IPS-18a (cell line): ENCODE measurements around the gene COL7A1.
A peak's percentile ranks its signal among the peaks of the same experiment; 100 is the strongest.

Experiments used
- H3K27ac ChIP-seq: one replicate; pipeline ENCODE4 v1.5.1; 2013; ENCODE audit warnings: low read length
- H3K27me3 ChIP-seq: one replicate; pipeline ENCODE4 v1.6.1; 2013; ENCODE audit warnings: mild to moderate bottlenecking, low read length; ENCODE audit not compliant: control insufficient read depth, insufficient read depth
- H3K36me3 ChIP-seq: one replicate; pipeline ENCODE4 v1.6.1; 2013; ENCODE audit warnings: low read depth, low read length; ENCODE audit not compliant: control insufficient read depth
- H3K4me1 ChIP-seq: one replicate; pipeline ENCODE4 v1.6.1; 2013; ENCODE audit warnings: low read depth, low read length; ENCODE audit not compliant: control insufficient read depth
- H3K4me3 ChIP-seq: one replicate; pipeline ENCODE4 v1.5.1; 2013; ENCODE audit warnings: low read length
- H3K9ac ChIP-seq: one replicate; pipeline ENCODE4 v1.6.1; 2013; ENCODE audit warnings: mild to moderate bottlenecking, low read length, moderate library complexity
- H3K9me3 ChIP-seq: one replicate; pipeline ENCODE4 v1.6.1; 2013; ENCODE audit warnings: low read depth, low read length; ENCODE audit not compliant: control insufficient read depth

The COL7A1 gene

DNA sequence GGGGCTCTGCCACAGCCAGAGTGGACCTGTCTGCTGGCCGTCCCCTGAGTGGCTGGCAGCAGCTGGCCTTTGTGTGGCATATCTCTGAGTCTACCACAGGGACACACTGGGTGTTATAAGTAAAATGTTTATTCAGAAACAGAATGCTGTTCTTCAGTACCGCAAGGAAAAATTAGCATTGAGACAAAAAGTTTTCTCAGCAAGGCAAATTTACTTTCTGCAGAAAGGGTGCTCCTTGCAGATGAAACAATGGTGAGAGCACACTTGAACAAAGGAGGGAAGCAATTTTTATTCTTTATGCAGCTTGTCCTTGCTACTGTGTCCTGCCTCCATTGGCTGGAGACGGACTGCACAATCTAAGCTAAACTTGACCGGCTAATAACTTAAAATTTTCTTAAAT, 22.4 kb upstream of the COL7A1 start:
- Histone ChIP-seq H3K36me3 (no peaks in the 10 kb centered on the region), H3K4me1 (no peaks in the 10 kb centered on the region), H3K27me3 (no peaks in the 10 kb centered on the region), H3K9me3 (peaks cover 7% of the 10 kb centered on the region), H3K9ac (no peak overlapping the region), H3K27ac (no peak overlapping the region), H3K4me3 (no peak overlapping the region)

DNA sequence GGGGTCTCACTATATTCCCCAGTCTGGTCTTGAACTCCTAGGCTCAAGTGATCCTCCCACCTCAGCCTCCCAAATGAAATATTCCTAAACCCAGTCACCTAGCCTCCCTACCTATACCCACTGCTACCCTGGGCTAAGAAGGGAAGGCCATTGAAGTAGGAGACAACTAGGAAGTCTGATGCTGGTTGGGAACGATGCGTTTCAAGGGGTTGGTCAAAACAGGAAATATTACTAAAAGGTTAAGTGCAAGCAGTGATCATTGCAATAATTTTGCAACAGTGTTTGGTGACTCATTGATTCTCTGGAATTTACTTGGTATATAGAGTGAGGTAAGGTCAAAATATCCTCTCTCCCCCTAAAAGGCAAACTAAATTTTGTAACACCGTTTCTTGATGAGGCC, 18.9 kb upstream of the COL7A1 start:
- H3K27ac ChIP-seq = no peak overlapping the region
- H3K9ac ChIP-seq = no peak overlapping the region
- H3K27me3 ChIP-seq = no peaks in the 10 kb centered on the region
- H3K36me3 ChIP-seq = no peaks in the 10 kb centered on the region
- no peaks in the 10 kb centered on the region for H3K4me1 ChIP-seq
- H3K4me3 ChIP-seq = no peak overlapping the region
- H3K9me3 ChIP-seq = peaks cover 7% of the 10 kb centered on the region

DNA sequence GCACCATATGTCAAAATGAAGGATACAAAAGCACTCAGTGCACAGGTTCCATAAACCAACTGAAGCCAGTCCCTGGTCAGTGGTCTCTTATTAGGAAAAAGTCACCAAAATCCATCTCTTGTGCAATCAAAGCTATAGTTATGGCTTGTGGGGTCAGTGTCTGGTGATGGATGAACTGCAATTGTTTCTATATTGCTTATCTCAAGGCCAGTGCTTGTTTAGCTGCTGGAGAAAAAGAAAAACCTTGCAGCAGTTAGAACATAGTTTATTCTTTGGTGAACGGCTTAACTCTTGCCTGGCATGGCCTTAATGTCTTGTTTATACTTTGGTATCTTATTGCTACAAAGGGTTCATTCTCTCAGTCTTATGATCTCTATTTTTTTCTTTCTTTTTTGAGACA, 17.2 kb upstream of the COL7A1 start:
- H3K9ac ChIP-seq = no peak overlapping the region
- no peaks in the 10 kb centered on the region for H3K27me3 ChIP-seq
- no peaks in the 10 kb centered on the region for H3K36me3 ChIP-seq
- H3K27ac ChIP-seq = no peak overlapping the region
- no peaks in the 10 kb centered on the region for H3K4me1 ChIP-seq
- peaks cover 5% of the 10 kb centered on the region for H3K9me3 ChIP-seq
- H3K4me3 ChIP-seq = no peak overlapping the region

DNA sequence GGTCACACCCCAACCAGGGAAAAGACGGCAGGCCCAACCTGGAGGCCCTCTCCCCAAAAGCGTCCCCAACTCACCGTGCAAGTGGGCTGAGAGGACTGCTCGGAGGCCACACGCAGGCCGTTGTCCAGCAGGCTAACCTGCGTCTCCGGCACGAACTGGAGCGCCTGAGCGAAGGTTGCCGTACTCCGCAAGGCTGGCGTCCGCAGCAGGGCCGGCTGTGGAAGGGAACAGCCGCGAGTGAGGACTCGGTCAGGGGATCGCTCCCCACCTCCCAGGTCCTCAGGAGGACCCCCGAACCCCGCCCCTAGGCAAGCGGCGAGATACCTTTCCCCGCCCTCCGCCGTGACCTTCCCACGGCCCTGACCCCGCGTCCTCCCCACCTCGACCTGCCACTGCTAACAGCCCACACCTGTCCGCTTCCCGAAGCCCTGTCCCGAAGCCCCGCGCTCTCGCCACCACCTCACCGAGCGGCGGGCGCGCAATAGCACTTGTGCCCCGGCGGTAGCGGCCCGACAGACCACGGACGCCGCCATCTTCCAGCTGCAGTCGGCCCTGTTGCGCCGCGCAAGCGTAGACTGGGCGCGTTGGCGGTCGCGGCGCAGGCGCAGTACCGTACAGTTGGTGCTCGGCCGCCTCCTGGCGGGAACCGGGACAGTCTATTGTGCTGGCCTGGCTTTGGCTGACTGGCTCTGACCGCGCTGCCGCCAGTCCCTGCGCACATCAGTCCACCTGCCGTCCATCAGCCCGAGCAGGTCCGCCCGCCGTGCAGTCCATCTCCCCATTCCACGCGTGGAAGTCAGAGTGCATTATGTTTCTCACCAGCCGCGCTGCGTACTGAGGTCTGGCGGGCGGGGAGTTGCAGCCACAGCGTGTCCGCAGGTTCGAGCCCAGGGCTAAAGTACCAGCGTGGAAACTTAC, 14.2 kb upstream of the COL7A1 start, which contains the start of gene UQCRC1:
TSS of gene UQCRC1 (minus strand) at position 559 of the 918 bp plus-strand sequence. CDS start at position 533, 26 bp downstream.
- H3K9me3 ChIP-seq = no peaks in the 10 kb centered on the region
- H3K27ac ChIP-seq = peak within 1 kb of the TSS; percentile 30
- peak within 1 kb of the TSS; percentile 88 for H3K9ac ChIP-seq
- H3K4me1 ChIP-seq = no peaks in the 10 kb centered on the region
- H3K4me3 ChIP-seq = peak within 1 kb of the TSS; percentile 92
- peaks cover 18% of the 10 kb centered on the region for H3K36me3 ChIP-seq
- no peaks in the 10 kb centered on the region for H3K27me3 ChIP-seq

DNA sequence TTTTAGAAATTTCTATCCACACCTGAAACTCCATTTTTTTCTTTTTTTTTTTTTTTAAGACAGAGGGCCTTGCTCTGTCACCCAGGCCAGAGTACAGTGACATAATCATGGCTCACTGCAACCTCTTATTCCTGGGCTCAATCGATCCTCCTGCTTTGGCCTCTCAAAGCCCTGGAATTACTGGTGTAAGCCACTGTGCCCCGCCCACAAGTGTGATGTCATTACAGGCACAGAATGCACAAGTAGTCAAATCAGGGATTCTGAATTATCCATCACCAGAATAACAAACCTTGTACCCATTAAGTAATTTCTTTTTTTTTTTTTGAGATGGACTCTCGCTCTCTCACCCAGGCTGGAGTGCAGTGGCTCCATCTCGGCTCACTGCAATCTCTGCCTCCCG, 12.4 kb upstream of the COL7A1 start:
- Histone ChIP-seq H3K27ac (no peak overlapping the region), H3K27me3 (no peaks in the 10 kb centered on the region), H3K9me3 (no peaks in the 10 kb centered on the region), H3K9ac (no peak overlapping the region), H3K4me1 (no peaks in the 10 kb centered on the region), H3K4me3 (no peak overlapping the region), H3K36me3 (peaks cover 36% of the 10 kb centered on the region)

DNA sequence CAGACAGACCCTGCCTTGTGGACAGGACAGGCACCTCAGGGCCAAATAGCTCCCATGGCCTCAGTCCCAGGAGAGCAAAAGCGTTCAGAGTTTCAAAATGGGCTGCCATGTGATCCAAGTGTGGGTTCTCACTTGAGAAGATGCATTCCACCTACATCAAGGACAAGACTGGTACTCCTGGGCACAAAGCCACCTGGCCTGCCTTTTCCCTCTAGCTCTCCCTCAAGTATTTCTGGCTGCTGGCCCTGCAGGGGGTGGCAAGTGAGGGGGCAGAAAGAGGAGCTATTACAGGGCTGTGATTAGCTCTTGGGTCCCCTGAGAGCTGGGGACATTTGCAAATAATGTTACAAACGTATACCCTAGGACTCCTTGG, 6.5 kb upstream of the COL7A1 start:
- no peaks in the 10 kb centered on the region for H3K9me3 ChIP-seq
- no peaks in the 10 kb centered on the region for H3K27me3 ChIP-seq
- H3K36me3 ChIP-seq = peaks cover 88% of the 10 kb centered on the region
- no peak overlapping the region for H3K9ac ChIP-seq
- no peaks in the 10 kb centered on the region for H3K4me1 ChIP-seq
- no peak overlapping the region for H3K27ac ChIP-seq
- H3K4me3 ChIP-seq = no peak overlapping the region

DNA sequence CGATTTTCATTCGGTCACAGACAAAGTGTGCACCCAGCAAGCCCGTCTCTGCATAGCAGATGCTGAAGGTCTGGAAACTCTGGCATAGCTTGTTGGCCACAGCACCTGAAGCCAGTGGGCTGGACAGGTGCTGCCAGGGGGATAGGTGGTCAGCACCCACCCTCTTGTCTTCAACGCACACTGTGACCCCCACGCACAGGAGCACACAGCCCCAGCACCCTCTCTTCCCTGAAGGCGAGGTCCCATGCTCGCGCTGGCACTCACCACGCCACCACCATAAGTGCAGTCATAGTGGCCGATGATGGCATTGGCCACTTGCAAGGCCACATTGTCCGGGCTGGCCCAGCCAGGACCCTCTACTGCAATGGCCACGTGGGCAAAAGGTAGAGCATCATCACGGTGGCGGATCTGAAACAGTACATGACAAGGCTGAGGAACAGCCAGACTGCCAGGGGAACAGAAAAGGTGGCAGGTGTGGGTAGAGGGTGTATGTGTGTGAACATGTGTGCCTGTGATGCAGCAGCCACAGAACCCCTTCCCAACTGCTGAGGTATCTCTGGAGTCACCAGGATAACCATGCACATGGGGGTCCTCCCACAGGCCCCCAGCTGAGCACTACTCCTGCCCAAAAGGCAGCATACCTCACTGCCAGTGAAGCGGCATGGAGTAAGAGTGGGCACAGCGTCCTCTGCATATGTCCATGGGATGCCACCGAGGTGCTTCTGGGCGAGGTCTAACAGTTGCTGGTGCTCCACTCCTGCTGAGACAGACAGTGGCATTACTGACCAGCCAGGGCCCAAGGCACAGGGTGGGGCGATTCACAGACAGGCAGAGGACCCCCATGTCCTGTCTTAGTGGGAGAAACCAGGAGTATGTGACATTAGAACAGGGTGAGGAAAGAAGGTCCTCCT, 5.8 kb upstream of the COL7A1 start:
- no peak overlapping the region for H3K9ac ChIP-seq
- no peak overlapping the region for H3K27ac ChIP-seq
- no peaks in the 10 kb centered on the region for H3K9me3 ChIP-seq
- no peak overlapping the region for H3K4me3 ChIP-seq
- H3K27me3 ChIP-seq = no peaks in the 10 kb centered on the region
- H3K4me1 ChIP-seq = peaks cover under 1% of the 10 kb centered on the region
- H3K36me3 ChIP-seq = peaks cover 86% of the 10 kb centered on the region

DNA sequence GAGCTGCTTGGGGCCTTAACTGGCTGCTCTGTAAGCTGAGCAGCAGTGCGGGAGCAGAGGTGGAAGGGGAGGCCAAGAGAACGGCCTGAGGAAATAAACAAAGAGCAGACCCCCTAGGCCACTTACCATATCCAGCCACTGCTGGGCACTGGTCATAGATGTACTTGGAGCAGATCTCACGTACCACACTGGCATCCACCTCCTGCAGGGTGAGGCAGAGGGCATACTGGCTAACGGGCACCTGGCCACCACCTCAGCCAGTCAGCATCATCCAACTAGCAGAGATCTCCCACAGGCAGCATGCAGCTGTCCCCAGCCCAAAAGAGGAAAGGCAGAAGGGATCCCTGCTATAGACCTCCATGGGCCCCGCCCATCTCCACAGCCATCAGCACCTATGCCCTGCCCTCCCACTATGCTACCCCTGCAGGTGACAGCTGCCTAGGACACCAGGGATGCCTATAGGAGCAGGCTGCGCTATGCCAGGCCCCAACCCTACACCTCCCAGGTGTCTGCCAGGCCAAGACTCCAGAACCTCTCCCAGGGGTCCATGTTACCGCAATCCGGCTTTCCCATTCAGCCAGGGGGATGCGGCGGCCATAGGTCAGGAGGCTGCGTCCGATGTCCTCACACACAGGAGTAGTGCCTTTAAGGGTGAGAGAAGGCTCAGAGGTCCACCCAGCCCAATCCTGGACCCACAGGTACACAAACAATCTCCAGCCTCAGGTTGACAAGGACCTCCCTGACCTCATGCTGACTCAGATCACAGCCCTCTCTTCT, 4.6 kb upstream of the COL7A1 start:
- Histone ChIP-seq H3K9me3 (no peaks in the 10 kb centered on the region), H3K36me3 (peaks cover 73% of the 10 kb centered on the region), H3K4me3 (no peak overlapping the region), H3K27me3 (no peaks in the 10 kb centered on the region), H3K4me1 (peaks cover 6% of the 10 kb centered on the region), H3K9ac (no peak overlapping the region), H3K27ac (no peak overlapping the region)

DNA sequence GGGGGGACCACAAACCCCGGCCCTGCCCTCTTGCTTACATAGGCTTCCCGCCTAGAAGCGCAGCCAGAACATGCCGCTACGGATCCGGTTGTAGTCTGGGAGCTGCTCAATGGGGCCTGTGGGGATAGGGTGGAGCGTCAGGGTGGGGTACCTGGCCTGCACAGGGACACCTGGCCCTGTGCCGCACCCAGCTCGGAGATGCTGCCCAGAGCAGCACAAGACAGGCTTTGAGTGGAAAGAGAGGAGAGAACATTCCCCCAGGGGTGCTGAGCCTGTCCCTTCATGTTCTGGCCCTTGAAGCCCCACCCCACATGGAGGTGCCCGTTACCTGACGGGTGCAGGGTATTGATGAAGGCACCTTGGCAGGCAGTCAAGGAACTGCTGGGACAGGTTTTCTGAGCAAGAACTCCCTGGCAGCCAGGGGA, 4.0 kb upstream of the COL7A1 start:
- peaks cover 67% of the 10 kb centered on the region for H3K36me3 ChIP-seq
- H3K4me3 ChIP-seq = no peak overlapping the region
- no peak overlapping the region for H3K9ac ChIP-seq

DNA sequence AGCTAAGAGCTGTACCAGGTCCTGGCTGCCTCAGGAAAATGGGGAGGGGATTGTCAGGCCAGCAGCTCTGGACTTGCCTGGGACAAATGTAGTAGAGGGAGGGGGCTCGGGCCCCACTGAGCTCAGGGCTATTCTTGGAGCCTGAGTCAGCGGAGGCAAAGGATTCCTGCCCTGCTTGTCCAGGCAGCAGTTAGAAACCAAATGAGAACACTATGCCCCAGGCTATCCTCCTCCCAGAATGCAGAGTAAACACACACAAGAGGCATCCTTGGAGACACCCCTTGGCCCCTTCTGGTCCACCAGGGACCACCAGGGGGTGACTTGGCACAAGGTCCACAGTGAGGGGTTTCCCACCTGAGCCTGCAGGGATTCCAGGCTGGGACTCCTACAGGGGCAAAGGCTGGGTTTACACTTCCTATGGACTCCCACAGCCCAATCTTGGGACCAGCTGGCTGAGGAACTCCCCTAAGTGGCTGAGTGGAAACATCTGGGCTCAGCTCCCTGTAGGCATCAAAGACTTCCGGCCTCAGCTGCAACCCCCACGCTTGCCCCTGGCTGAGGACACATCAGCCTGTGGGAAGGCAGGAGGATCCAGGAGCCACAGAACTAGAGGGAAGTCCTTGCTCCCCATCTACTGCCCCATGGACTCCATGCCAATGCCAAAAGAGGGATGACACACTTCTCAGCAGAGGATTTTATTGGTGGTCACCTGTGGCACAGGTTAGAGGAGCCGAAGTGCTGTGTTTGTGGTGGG, 3.4 kb upstream of the COL7A1 start:
- Histone ChIP-seq H3K4me1 (peaks cover 6% of the 10 kb centered on the region), H3K27ac (no peak overlapping the region), H3K9me3 (no peaks in the 10 kb centered on the region), H3K27me3 (no peaks in the 10 kb centered on the region), H3K9ac (no peak overlapping the region), H3K4me3 (no peak overlapping the region), H3K36me3 (peaks cover 61% of the 10 kb centered on the region)

More for the DNA sequence above, 4.0 kb upstream of the COL7A1 start:
- Histone ChIP-seq H3K9me3 (no peaks in the 10 kb centered on the region), H3K4me1 (peaks cover 6% of the 10 kb centered on the region), H3K27ac (no peak overlapping the region), H3K27me3 (no peaks in the 10 kb centered on the region)
